KOPT-K1 (cell line): ENCODE measurements around the gene ARID4B.

Source experiments
- H3K27ac ChIP-seq: fragments of 200-600 bp; sonication (generic); 2 replicates; pipeline ENCODE4 v1.5.1; 2016; ENCODE audit warnings: antibody characterized with exemption, mild to moderate bottlenecking, low read depth, low read length; ENCODE audit not compliant: poor library complexity, severe bottlenecking
- H3K36me3 ChIP-seq: fragments of 200-600 bp; sonication (generic); 2 replicates; pipeline ENCODE4 v1.5.1; 2017; ENCODE audit warnings: antibody characterized with exemption, mild to moderate bottlenecking, low read length, moderate library complexity; ENCODE audit not compliant: insufficient read depth
- H3K9me3 ChIP-seq: fragments of 200-600 bp; sonication (generic); 2 replicates; pipeline ENCODE4 v1.5.1; 2017; ENCODE audit warnings: antibody characterized with exemption, low read length, mild to moderate bottlenecking; ENCODE audit not compliant: insufficient read depth, poor library complexity, severe bottlenecking

ARID4B gene

GRCh38 chr1:235122348-235122747 lies 205.6 kb downstream of the ARID4B start:
- Histone ChIP-seq H3K36me3 (peaks cover 99% of the 10 kb centered on the region), H3K9me3 (no peaks in the 10 kb centered on the region), H3K27ac (no peak overlapping the region)
